H9 (cell line): ENCODE data around the gene LCN2. TPM values are rescaled to one million over a fixed set of nuclear protein-coding genes. Genes with fewer than 3 reads are reported as not detected.

ENCODE experiments used
- DNase-seq: peaks from one replicate; pipeline ENCODE4 v3.0.0-alpha.2; 2017
- H2AFZ ChIP-seq: one replicate; pipeline ENCODE4 v1.6.1; 2013; ENCODE audit warnings: mild to moderate bottlenecking, low read length, control low read depth, moderate library complexity
- H2AK5ac ChIP-seq: 2 replicates; pipeline ENCODE4 v1.6.1; 2013; ENCODE audit warnings: low read length, control low read depth, mixed read lengths; ENCODE audit not compliant: insufficient read length
- H2BK120ac ChIP-seq: one replicate; pipeline ENCODE4 v1.6.1; 2013; ENCODE audit warnings: low read depth, mild to moderate bottlenecking, low read length, control low read depth, inconsistent platforms; ENCODE audit not compliant: poor library complexity, severe bottlenecking
- H2BK12ac ChIP-seq: 2 replicates; pipeline ENCODE4 v1.6.1; 2013; ENCODE audit warnings: low read length, control low read depth, mixed read lengths, low read depth; ENCODE audit not compliant: insufficient read length
- H2BK15ac ChIP-seq: 2 replicates; pipeline ENCODE4 v1.6.1; 2013; ENCODE audit warnings: low read depth, low read length, control low read depth
- H2BK20ac ChIP-seq: one replicate; pipeline ENCODE4 v1.6.1; 2013; ENCODE audit warnings: low read depth, mild to moderate bottlenecking, low read length, control low read depth, inconsistent platforms; ENCODE audit not compliant: poor library complexity, severe bottlenecking
- H2BK5ac ChIP-seq: 2 replicates; pipeline ENCODE4 v1.6.1; 2013; ENCODE audit warnings: low read length, control low read depth, mixed read lengths; ENCODE audit not compliant: insufficient read length
- H3K14ac ChIP-seq: 2 replicates; pipeline ENCODE4 v1.6.1; 2013; ENCODE audit warnings: low read length, control low read depth; ENCODE audit not compliant: insufficient read depth
- H3K18ac ChIP-seq: 2 replicates; pipeline ENCODE4 v1.6.1; 2013; ENCODE audit warnings: low read depth, mild to moderate bottlenecking, mixed read lengths, low read length, control low read depth; ENCODE audit not compliant: insufficient read length
- H3K23ac ChIP-seq: 2 replicates; pipeline ENCODE4 v1.6.1; 2013; ENCODE audit warnings: low read length, control low read depth, mixed read lengths, low read depth; ENCODE audit not compliant: insufficient read length
- H3K23me2 ChIP-seq: 2 replicates; pipeline ENCODE4 v1.6.1; 2013; ENCODE audit warnings: low read depth, mild to moderate bottlenecking, mixed read lengths, low read length, control low read depth; ENCODE audit not compliant: insufficient read length, poor library complexity, severe bottlenecking
- H3K27ac ChIP-seq: 2 replicates; pipeline ENCODE4 v1.5.1; 2013; ENCODE audit warnings: low read length, control low read depth, mixed read lengths, low read depth; ENCODE audit not compliant: insufficient read length
- H3K27me3 ChIP-seq: 2 replicates; pipeline ENCODE4 v1.6.1; 2013; ENCODE audit warnings: low read length, control low read depth, inconsistent platforms; ENCODE audit not compliant: insufficient read depth
- H3K4ac ChIP-seq: 2 replicates; pipeline ENCODE4 v1.6.1; 2013; ENCODE audit warnings: low read depth, mild to moderate bottlenecking, control low read depth, inconsistent platforms, low read length, moderate library complexity
- H3K4me1 ChIP-seq: 2 replicates; pipeline ENCODE4 v1.6.1; 2013; ENCODE audit warnings: low read length, control low read depth, inconsistent platforms; ENCODE audit not compliant: insufficient read depth
- H3K4me2 ChIP-seq: 2 replicates; pipeline ENCODE4 v1.6.1; 2013; ENCODE audit warnings: low read length, control low read depth, mixed read lengths; ENCODE audit not compliant: insufficient read length, insufficient read depth
- H3K56ac ChIP-seq: 2 replicates; pipeline ENCODE4 v1.6.1; 2013; ENCODE audit warnings: low read depth, mild to moderate bottlenecking, mixed read lengths, low read length, control low read depth; ENCODE audit not compliant: insufficient read length
- H3K79me1 ChIP-seq: 2 replicates; pipeline ENCODE4 v1.6.1; 2013; ENCODE audit warnings: low read depth, mild to moderate bottlenecking, moderate library complexity, low read length, control low read depth, inconsistent platforms; ENCODE audit not compliant: insufficient read depth, poor library complexity, severe bottlenecking
- H3K79me2 ChIP-seq: 2 replicates; pipeline ENCODE4 v1.6.1; 2013; ENCODE audit warnings: low read length, control low read depth, inconsistent platforms; ENCODE audit not compliant: insufficient read depth
- H3K9ac ChIP-seq: 2 replicates; pipeline ENCODE4 v1.6.1; 2013; ENCODE audit warnings: low read length, control low read depth, mixed read lengths; ENCODE audit not compliant: insufficient read length; ENCODE audit errors: extremely low read depth
- H3K9me3 ChIP-seq: one replicate; pipeline ENCODE4 v1.6.1; 2013; ENCODE audit warnings: low read depth, low read length, inconsistent platforms; ENCODE audit not compliant: control insufficient read depth
- H3T11ph ChIP-seq: one replicate; pipeline ENCODE4 v1.6.1; 2013; ENCODE audit warnings: mild to moderate bottlenecking, low read length, control low read depth, inconsistent platforms
- H4K20me1 ChIP-seq: one replicate; pipeline ENCODE4 v1.6.1; 2013; ENCODE audit not compliant: control insufficient read depth, insufficient read length, insufficient read depth
- H4K5ac ChIP-seq: 2 replicates; pipeline ENCODE4 v1.6.1; 2013; ENCODE audit warnings: low read depth, mild to moderate bottlenecking, mixed read lengths, low read length, control low read depth; ENCODE audit not compliant: insufficient read length
- H4K8ac ChIP-seq: replicated peaks from 2 replicates; pipeline ENCODE4 v1.6.1; 2013; ENCODE audit warnings: low read length, control low read depth, mixed read lengths, low read depth; ENCODE audit not compliant: insufficient read length
- H4K91ac ChIP-seq: 2 replicates; pipeline ENCODE4 v1.6.1; 2013; ENCODE audit warnings: low read depth, mild to moderate bottlenecking, moderate library complexity, mixed read lengths, low read length, control low read depth; ENCODE audit not compliant: insufficient read length
- H3K27ac Mint-ChIP-seq, 3 experiments: 2 replicates in 2 of 3; 3 replicates in 1 of 3; pipeline ENCODE4 v1.8.0; 2020 to 2021; ENCODE audit warnings: mixed read lengths in 3 of 3, mild to moderate bottlenecking in 1 of 3, moderate library complexity in 1 of 3
- H3K27me3 Mint-ChIP-seq: 2 replicates; pipeline ENCODE4 v1.8.0; 2021; ENCODE audit warnings: low read depth, mild to moderate bottlenecking, moderate library complexity, mixed read lengths
- H3K36me3 Mint-ChIP-seq, 3 experiments: 2 replicates in 2 of 3; 3 replicates in 1 of 3; pipeline ENCODE4 v1.8.0; 2020 to 2021; ENCODE audit warnings: low read depth in 3 of 3, mixed read lengths in 3 of 3; ENCODE audit not compliant: insufficient read depth in 1 of 3
- H3K4me1 Mint-ChIP-seq, 2 experiments: 2 replicates each; pipeline ENCODE4 v1.8.0; 2020; ENCODE audit warnings: mixed read lengths in 2 of 2
- H3K4me3 Mint-ChIP-seq, 2 experiments: 2 replicates in 1 of 2; 3 replicates in 1 of 2; pipeline ENCODE4 v1.8.0; 2020 to 2021; ENCODE audit warnings: mild to moderate bottlenecking in 2 of 2, mixed read lengths in 2 of 2, moderate library complexity in 1 of 2
- H3K9me3 Mint-ChIP-seq, 2 experiments: 2 replicates in 1 of 2; 3 replicates in 1 of 2; pipeline ENCODE4 v1.8.0; 2020; ENCODE audit warnings: mild to moderate bottlenecking in 2 of 2, mixed read lengths in 2 of 2, moderate library complexity in 1 of 2
- WGBS: extraction: QIAGEN DNeasy Blood & Tissue Kit; methylation state at CpG from one replicate; pipeline ENCODE4 v1.1.7; 2013; ENCODE audit warnings: missing lambda C conversion rate, low lambda C conversion rate, mixed read lengths; ENCODE audit not compliant: insufficient read length; ENCODE audit errors: extremely low coverage; 5-methylcytosine and 5-hydroxymethylcytosine counted together
- total RNA-seq: library from RNA; stranded (reverse); gene quantifications from 2 replicates; pipeline ENCODE4 v1.2.1, GENCODE V29; 2021
- TF ChIP-seq, protein P1 (sequence below): fragments of 200-600 bp; sonication (generic); conservative IDR thresholded peaks from 3 replicates; pipeline ENCODE4 v1.8.0; 2021; ENCODE audit warnings: antibody characterized with exemption, mild to moderate bottlenecking

Gene LCN2
- total RNA-seq, 1 experiment from 2014 or later: not detected

DNA sequence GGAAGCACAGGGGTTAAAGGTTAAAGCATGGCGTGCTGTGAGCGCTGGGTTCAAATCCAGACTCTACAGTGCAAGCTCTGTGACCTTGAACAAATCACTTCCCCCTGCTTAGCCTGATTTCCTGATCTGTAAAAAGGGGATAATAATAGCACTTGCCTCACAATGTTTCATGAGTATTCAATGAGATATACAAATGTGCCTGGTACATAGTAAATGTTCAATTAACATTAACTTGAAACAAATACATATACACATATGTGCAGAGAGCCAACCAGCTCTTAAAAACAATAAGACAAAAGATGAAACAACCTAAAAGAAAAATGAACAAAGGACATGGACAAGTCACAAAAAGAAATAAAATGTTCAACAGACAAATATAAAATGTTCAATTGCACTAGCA is 38.1 kb downstream of the LCN2 start:
- Histone ChIP-seq H2AFZ (no peak overlapping the region), H3K79me2 (no peaks in the 10 kb centered on the region), H2BK20ac (no peak overlapping the region), H3K79me1 (no peaks in the 10 kb centered on the region), H3K23ac (no peak overlapping the region), H3K27me3 (no peaks in the 10 kb centered on the region), H3K18ac (no peak overlapping the region), H2BK120ac (no peak overlapping the region), H3K9me3 (no peaks in the 10 kb centered on the region), H4K5ac (no peak overlapping the region), H3K4ac (no peak overlapping the region), H4K8ac (no peak overlapping the region), H3K14ac (no peak overlapping the region), H3K4me2 (no peak overlapping the region), H3K9ac (no peak overlapping the region), H2BK12ac (no peak overlapping the region), H4K20me1 (no peaks in the 10 kb centered on the region), H2BK15ac (no peak overlapping the region), H3K27ac (no peak overlapping the region), H2AK5ac (no peak overlapping the region), H3T11ph (no peak overlapping the region), H3K23me2 (peaks cover 11% of the 10 kb centered on the region), H3K56ac (no peak overlapping the region), H2BK5ac (no peak overlapping the region), H3K4me1 (no peaks in the 10 kb centered on the region), H4K91ac (no peak overlapping the region)
- DNase-seq: no peak
- no peaks in the 10 kb centered on the region for H3K27me3 Mint-ChIP-seq
- no peaks in the 10 kb centered on the region for H3K9me3 Mint-ChIP-seq
- H3K4me3 Mint-ChIP-seq: no peak overlapping the region
- H3K4me1 Mint-ChIP-seq: peaks cover 9 to 14% of the 10 kb centered on the region in 2 experiments
- peaks cover 28 to 58% (median 47%) of the 10 kb centered on the region in 3 experiments for H3K36me3 Mint-ChIP-seq
- H3K27ac Mint-ChIP-seq: no peak overlapping the region
- TF ChIP-seq, protein P1, sequence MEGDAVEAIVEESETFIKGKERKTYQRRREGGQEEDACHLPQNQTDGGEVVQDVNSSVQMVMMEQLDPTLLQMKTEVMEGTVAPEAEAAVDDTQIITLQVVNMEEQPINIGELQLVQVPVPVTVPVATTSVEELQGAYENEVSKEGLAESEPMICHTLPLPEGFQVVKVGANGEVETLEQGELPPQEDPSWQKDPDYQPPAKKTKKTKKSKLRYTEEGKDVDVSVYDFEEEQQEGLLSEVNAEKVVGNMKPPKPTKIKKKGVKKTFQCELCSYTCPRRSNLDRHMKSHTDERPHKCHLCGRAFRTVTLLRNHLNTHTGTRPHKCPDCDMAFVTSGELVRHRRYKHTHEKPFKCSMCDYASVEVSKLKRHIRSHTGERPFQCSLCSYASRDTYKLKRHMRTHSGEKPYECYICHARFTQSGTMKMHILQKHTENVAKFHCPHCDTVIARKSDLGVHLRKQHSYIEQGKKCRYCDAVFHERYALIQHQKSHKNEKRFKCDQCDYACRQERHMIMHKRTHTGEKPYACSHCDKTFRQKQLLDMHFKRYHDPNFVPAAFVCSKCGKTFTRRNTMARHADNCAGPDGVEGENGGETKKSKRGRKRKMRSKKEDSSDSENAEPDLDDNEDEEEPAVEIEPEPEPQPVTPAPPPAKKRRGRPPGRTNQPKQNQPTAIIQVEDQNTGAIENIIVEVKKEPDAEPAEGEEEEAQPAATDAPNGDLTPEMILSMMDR: no peak
- no CpG with 5 or more reads among the region's 2 CpGs for WGBS
